ENCODE measurements around the gene NEXMIF. TPM values are rescaled to one million over a fixed set of nuclear protein-coding genes. Genes with fewer than 3 reads are reported as not detected.
"Not testable (repeated sequence)": the region's sequence is repeated elsewhere in the genome, so short reads cannot be mapped to it uniquely, and the experiment has no call there.

NEXMIF gene
- polyA plus RNA-seq, 1 of the 3 experiments (the other 2 are of a cell fraction), result under 0.01 TPM

DNA sequence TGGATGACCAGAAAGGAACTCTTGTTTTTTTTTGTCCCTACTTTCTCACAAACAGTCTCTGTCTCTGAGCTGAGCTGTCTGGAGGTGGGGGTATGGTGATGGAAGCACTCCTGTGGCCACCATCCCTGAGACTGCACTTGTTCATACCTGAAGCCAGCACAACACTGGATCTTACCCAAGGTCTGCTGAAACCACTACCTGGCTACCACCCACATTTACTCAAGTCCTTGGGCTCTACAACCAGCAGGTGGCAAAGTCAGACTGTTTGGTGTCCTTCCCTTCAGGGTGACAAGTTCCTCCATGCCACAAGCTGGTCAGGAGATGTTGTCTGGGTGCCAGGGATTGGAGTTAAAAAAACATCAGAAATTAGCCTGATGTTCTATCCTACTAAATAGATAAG lies 89.7 kb downstream of the NEXMIF start:
- Histone ChIP-seq H3F3A (replicated peaks; ENCODE audit: insufficient read depth) (no peaks in the 10 kb centered on the region), H3K27ac (ENCODE audit: low read depth in 2 of 2, low read length in 1 of 2) (no peak overlapping the region), H3K4me2 (no peak overlapping the region), H3K36me3 (replicated peaks in 1 of 2; ENCODE audit: control insufficient read depth in 1 of 2, insufficient read depth in 2 of 2, low read length in 1 of 2) (no peaks in the 10 kb centered on the region), H2AFZ (ENCODE audit: low read depth) (no peak overlapping the region), H3K4me3 (ENCODE audit: low read depth in 2 of 2, low read length in 1 of 2) (no peak overlapping the region), H3K9me2 (no peaks in the 10 kb centered on the region), H3K9ac (no peak overlapping the region), H3K27me3 (ENCODE audit: insufficient read depth) (no peaks in the 10 kb centered on the region), H3K79me2 (ENCODE audit: insufficient read depth) (no peaks in the 10 kb centered on the region), H3K9me3 (no peaks in the 10 kb centered on the region), H3K4me1 (ENCODE audit: control insufficient read depth in 1 of 2, insufficient read depth in 2 of 2, low read depth in 1 of 2, low read length in 1 of 2) (no peaks in the 10 kb centered on the region), H4K20me1 (ENCODE audit: insufficient read depth) (no peaks in the 10 kb centered on the region)
- ChIA-PET CTCF (no interaction called here), POLR2A (no interaction called here)
- DNase-seq, result no peak
- TF ChIP-seq, protein P1, sequence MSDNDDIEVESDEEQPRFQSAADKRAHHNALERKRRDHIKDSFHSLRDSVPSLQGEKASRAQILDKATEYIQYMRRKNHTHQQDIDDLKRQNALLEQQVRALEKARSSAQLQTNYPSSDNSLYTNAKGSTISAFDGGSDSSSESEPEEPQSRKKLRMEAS (IDR thresholded peaks at IDR 0.05; ENCODE audit: low read depth), result no peak
- TF ChIP-seq POLR2AphosphoS5 (IDR thresholded peaks at IDR 0.05; ENCODE audit: low read depth, low read length) (no peak), SIN3A (IDR thresholded peaks at IDR 0.05; ENCODE audit: borderline replicate concordance, low read depth, low read length) (no peak), RCOR1 (IDR thresholded peaks at IDR 0.05; ENCODE audit: low read length) (no peak), MEF2A (IDR thresholded peaks at IDR 0.05; ENCODE audit: borderline replicate concordance, low read depth) (no peak), EP300 (IDR thresholded peaks at IDR 0.05; ENCODE audit: borderline replicate concordance in 1 of 2, low read depth in 1 of 2, low read length in 1 of 2) (no peak), TAF1 (IDR thresholded peaks at IDR 0.05; ENCODE audit: borderline replicate concordance, low read depth, low read length) (no peak), RFX5 (IDR thresholded peaks at IDR 0.05; ENCODE audit: low read length) (no peak), NFIC (IDR thresholded peaks at IDR 0.05; ENCODE audit: borderline replicate concordance) (no peak), YY1 (IDR thresholded peaks at IDR 0.05; ENCODE audit: low read depth) (no peak), GATA2 (CRISPR knock-in tag; IDR thresholded peaks at IDR 0.05) (no peak), RXRA (IDR thresholded peaks at IDR 0.05; ENCODE audit: borderline replicate concordance, low read depth) (no peak), FOXJ3 (CRISPR knock-in tag; IDR thresholded peaks at IDR 0.05) (no peak), ELF1 (IDR thresholded peaks at IDR 0.05) (no peak), GABPA (IDR thresholded peaks at IDR 0.05; ENCODE audit: low read depth) (no peak), RAD21 (IDR thresholded peaks at IDR 0.05; ENCODE audit: low read length) (no peak)
- TF ChIP-seq, protein P2, sequence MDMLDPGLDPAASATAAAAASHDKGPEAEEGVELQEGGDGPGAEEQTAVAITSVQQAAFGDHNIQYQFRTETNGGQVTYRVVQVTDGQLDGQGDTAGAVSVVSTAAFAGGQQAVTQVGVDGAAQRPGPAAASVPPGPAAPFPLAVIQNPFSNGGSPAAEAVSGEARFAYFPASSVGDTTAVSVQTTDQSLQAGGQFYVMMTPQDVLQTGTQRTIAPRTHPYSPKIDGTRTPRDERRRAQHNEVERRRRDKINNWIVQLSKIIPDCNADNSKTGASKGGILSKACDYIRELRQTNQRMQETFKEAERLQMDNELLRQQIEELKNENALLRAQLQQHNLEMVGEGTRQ (IDR thresholded peaks at IDR 0.05; ENCODE audit: borderline replicate concordance, low read depth, low read length), result no peak
- TF ChIP-seq, protein P3, sequence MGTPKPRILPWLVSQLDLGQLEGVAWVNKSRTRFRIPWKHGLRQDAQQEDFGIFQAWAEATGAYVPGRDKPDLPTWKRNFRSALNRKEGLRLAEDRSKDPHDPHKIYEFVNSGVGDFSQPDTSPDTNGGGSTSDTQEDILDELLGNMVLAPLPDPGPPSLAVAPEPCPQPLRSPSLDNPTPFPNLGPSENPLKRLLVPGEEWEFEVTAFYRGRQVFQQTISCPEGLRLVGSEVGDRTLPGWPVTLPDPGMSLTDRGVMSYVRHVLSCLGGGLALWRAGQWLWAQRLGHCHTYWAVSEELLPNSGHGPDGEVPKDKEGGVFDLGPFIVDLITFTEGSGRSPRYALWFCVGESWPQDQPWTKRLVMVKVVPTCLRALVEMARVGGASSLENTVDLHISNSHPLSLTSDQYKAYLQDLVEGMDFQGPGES (IDR thresholded peaks at IDR 0.05; ENCODE audit: low read depth, low read length), result no peak
- TF ChIP-seq, protein P4, sequence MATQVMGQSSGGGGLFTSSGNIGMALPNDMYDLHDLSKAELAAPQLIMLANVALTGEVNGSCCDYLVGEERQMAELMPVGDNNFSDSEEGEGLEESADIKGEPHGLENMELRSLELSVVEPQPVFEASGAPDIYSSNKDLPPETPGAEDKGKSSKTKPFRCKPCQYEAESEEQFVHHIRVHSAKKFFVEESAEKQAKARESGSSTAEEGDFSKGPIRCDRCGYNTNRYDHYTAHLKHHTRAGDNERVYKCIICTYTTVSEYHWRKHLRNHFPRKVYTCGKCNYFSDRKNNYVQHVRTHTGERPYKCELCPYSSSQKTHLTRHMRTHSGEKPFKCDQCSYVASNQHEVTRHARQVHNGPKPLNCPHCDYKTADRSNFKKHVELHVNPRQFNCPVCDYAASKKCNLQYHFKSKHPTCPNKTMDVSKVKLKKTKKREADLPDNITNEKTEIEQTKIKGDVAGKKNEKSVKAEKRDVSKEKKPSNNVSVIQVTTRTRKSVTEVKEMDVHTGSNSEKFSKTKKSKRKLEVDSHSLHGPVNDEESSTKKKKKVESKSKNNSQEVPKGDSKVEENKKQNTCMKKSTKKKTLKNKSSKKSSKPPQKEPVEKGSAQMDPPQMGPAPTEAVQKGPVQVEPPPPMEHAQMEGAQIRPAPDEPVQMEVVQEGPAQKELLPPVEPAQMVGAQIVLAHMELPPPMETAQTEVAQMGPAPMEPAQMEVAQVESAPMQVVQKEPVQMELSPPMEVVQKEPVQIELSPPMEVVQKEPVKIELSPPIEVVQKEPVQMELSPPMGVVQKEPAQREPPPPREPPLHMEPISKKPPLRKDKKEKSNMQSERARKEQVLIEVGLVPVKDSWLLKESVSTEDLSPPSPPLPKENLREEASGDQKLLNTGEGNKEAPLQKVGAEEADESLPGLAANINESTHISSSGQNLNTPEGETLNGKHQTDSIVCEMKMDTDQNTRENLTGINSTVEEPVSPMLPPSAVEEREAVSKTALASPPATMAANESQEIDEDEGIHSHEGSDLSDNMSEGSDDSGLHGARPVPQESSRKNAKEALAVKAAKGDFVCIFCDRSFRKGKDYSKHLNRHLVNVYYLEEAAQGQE (IDR thresholded peaks at IDR 0.05; ENCODE audit: low read depth, low read length), result no peak

DNA sequence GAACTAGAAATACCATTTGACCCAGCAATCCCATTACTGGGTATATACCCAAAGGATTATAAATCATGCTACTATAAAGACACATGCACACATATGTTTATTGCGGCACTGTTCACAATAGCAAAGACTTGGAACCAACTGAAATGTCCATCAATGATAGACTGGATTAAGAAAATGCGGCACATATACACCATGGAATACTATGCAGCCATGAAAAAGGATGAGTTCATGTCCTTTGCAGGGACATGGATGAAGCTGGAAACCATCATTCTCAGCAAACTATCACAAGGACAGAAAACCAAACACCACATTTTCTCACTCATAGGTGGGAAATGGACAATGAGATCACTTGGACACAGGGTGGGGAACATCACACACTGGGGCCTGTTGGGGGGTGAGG lies 105.5 kb downstream of the NEXMIF start:
- H4K20me1 ChIP-seq (ENCODE audit: insufficient read depth); H3K27me3 ChIP-seq (ENCODE audit: insufficient read depth); POLR2A ChIA-PET; H3K9me3 ChIP-seq; H2AFZ ChIP-seq (ENCODE audit: low read depth); H3K9me2 ChIP-seq; H3K27ac ChIP-seq (ENCODE audit: low read depth in 2 of 2, low read length in 1 of 2); H3K4me1 ChIP-seq (ENCODE audit: control insufficient read depth in 1 of 2, insufficient read depth in 2 of 2, low read depth in 1 of 2, low read length in 1 of 2); H3K4me2 ChIP-seq; H3K4me3 ChIP-seq (ENCODE audit: low read depth in 2 of 2, low read length in 1 of 2); CTCF ChIA-PET; H3F3A ChIP-seq (replicated peaks; ENCODE audit: insufficient read depth); DNase-seq; H3K36me3 ChIP-seq (replicated peaks in 1 of 2; ENCODE audit: control insufficient read depth in 1 of 2, insufficient read depth in 2 of 2, low read length in 1 of 2); H3K9ac ChIP-seq; H3K79me2 ChIP-seq (ENCODE audit: insufficient read depth): not testable (repeated sequence)
- WGBS (ENCODE audit: low lambda C conversion rate), result 23% methylated on average over 2 of the region's 2 CpGs
